Omental fat pad (tissue), 4 donors: ENCODE data around the gene RPGRIP1L. TPM values are rescaled to one million over a fixed set of nuclear protein-coding genes. Genes with fewer than 3 reads are reported as not detected.

ENCODE experiments used
- ATAC-seq: fragments of 150-250 bp; one replicate; pipeline ENCODE4 v1.9.1; 2016; ENCODE audit warnings: mild to moderate bottlenecking, moderate library complexity; ENCODE audit not compliant: low FRiP score
- DNase-seq: peaks from one replicate; pipeline ENCODE4 v3.0.0-alpha.2; 2019; ENCODE audit warnings: low spot score
- CTCF ChIP-seq, 3 donors: fragments of 450-650 bp; IDR thresholded peaks; one replicate each; pipeline ENCODE4 v1.5.1; 2016 to 2017; ENCODE audit warnings: antibody characterized with exemption in 3 of 3, mild to moderate bottlenecking in 3 of 3, moderate library complexity in 2 of 3
- total RNA-seq, 4 donors: library from RNA; depleted of rRNA; stranded (reverse); fragments of >200 nt; gene quantifications; one replicate each; pipeline ENCODE4 v1.1.0, GENCODE V29; 2016

The RPGRIP1L gene
- total RNA-seq, 4 donors from 2014 or later: 3.2 to 5.0 (median 4.1) TPM

GRCh38 chr16:53636978-53637377, 66.7 kb downstream of the RPGRIP1L start:
- DNase-seq (no peak), ATAC-seq (no peak)
- no peak for TF ChIP-seq CTCF (IDR thresholded peaks at IDR 0.05)

- ATAC-seq (no peak), DNase-seq (no peak)
Measured at GRCh38 chr16:53632526-53632925, 71.1 kb downstream of the RPGRIP1L start.

GRCh38 chr16:53631236-53632025, 72.2 kb downstream of the RPGRIP1L start:
- ATAC-seq (no peak), DNase-seq (no peak)
- TF ChIP-seq CTCF (IDR thresholded peaks at IDR 0.05): no peak

More at GRCh38 chr16:53632526-53632925, 71.1 kb downstream of the RPGRIP1L start:
- TF ChIP-seq CTCF (IDR thresholded peaks at IDR 0.05): no peak

GRCh38 chr16:53629607-53630312, 73.9 kb downstream of the RPGRIP1L start:
- no peak for DNase-seq
- no peak for TF ChIP-seq CTCF (IDR thresholded peaks at IDR 0.05)
- ATAC-seq: no peak

GRCh38 chr16:53629151-53629550, 74.5 kb downstream of the RPGRIP1L start:
- TF ChIP-seq CTCF (IDR thresholded peaks at IDR 0.05): no peak
- ATAC-seq: no peak

GRCh38 chr16:53626811-53627210, 76.8 kb downstream of the RPGRIP1L start:
- ATAC-seq (no peak), DNase-seq (no peak)
- no peak for TF ChIP-seq CTCF (IDR thresholded peaks at IDR 0.05)

More at GRCh38 chr16:53629151-53629550, 74.5 kb downstream of the RPGRIP1L start:
- no peak for DNase-seq
